Measurements from ENCODE around the gene AMOT.

AMOT gene

DNA sequence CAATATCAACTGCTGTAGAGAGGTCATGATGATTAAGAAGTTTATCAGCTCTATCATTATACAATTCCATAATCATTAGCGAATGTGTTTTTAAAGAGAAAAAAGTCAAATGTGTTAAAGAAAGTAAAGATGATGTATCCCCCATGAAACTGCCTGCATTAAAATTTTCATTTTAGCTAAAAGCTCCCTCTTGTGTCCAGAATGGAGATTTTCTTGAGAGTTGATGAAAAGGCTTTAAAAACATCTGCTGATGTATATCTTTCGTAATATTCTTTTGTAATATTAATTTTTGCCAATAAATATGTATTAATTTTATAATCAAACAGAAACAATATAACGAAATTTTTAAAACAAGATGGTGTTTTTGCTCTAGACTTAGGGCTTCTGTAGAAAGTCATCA, 108.8 kb downstream of the AMOT start:
- no peak for TF ChIP-seq POLR2A (IDR thresholded peaks at IDR 0.05; ENCODE audit: extremely low read depth, insufficient read length)
- TF ChIP-seq, protein P1, sequence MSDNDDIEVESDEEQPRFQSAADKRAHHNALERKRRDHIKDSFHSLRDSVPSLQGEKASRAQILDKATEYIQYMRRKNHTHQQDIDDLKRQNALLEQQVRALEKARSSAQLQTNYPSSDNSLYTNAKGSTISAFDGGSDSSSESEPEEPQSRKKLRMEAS (IDR thresholded peaks at IDR 0.05; ENCODE audit: low read depth, low read length): no peak
- TF ChIP-seq, protein P2, sequence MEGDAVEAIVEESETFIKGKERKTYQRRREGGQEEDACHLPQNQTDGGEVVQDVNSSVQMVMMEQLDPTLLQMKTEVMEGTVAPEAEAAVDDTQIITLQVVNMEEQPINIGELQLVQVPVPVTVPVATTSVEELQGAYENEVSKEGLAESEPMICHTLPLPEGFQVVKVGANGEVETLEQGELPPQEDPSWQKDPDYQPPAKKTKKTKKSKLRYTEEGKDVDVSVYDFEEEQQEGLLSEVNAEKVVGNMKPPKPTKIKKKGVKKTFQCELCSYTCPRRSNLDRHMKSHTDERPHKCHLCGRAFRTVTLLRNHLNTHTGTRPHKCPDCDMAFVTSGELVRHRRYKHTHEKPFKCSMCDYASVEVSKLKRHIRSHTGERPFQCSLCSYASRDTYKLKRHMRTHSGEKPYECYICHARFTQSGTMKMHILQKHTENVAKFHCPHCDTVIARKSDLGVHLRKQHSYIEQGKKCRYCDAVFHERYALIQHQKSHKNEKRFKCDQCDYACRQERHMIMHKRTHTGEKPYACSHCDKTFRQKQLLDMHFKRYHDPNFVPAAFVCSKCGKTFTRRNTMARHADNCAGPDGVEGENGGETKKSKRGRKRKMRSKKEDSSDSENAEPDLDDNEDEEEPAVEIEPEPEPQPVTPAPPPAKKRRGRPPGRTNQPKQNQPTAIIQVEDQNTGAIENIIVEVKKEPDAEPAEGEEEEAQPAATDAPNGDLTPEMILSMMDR (IDR thresholded peaks at IDR 0.05; ENCODE audit: low read depth, low read length): peak; percentile 4

More for the DNA sequence above, 108.8 kb downstream of the AMOT start:
- peak; percentile 2 for DNase-seq (ENCODE audit: low read depth)
- H3K4me3 ChIP-seq (ENCODE audit: low read depth, low read length): no peak overlapping the region

Measured in NB4 (cell line).